NOMO-1 treated with dmso at 0.1 percent for 144 hours (cell line): ENCODE data around the gene INPP5A.
"Not testable (repeated sequence)": the region's sequence is repeated elsewhere in the genome, so short reads cannot be mapped to it uniquely, and the experiment has no call there.

Source experiments
- DNase-seq: peaks from one replicate; lab custom pipeline; 2025; ENCODE audit not compliant: unreplicated experiment; lab: John Stamatoyannopoulos, UW

Gene INPP5A

GRCh38 chr10:132537684-132538001 lies at the start of gene INPP5A:
TSS of gene INPP5A (plus strand) at chr10:132537787. CDS start at chr10:132538097, 310 bp downstream.
- no peak for DNase-seq

DNA sequence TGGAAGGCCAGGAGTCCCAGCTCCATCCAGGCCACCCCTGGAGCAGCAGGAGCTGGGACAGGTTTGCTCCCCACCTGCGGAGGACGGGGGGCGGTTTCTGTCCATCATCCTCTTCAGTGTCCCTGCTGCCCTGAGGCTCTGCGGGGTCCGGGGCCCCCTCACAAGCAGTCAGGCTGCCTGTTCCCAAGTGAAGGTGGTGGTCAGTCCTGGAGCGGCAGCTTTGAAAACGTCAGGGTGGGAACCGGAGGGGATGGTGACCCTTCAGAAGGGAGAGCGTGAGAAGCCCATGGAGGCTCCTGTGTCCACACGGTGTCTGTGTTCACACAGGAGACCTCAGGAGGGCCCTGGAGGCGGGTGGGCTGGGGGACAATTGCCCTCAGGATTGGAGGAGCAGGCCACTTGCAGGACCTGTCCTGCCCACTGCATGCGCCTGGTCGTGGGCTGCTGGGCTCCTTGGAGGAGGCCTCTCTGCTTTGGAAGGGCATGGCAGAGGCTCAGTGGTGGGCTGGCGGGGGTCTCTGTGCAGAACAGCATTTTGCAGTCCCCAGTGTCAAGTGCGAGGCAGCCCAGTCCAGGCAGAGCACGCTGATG lies 49.3 kb upstream of the INPP5A start:
- no peak for DNase-seq

- no peak for DNase-seq
Measured at GRCh38 chr10:132489053-132489703, 48.4 kb upstream of the INPP5A start.

GRCh38 chr10:132489704-132490534 lies 47.7 kb upstream of the INPP5A start:
- DNase-seq, result no peak

GRCh38 chr10:132491534-132491933 lies 46.1 kb upstream of the INPP5A start:
- not testable (repeated sequence) for DNase-seq

DNA sequence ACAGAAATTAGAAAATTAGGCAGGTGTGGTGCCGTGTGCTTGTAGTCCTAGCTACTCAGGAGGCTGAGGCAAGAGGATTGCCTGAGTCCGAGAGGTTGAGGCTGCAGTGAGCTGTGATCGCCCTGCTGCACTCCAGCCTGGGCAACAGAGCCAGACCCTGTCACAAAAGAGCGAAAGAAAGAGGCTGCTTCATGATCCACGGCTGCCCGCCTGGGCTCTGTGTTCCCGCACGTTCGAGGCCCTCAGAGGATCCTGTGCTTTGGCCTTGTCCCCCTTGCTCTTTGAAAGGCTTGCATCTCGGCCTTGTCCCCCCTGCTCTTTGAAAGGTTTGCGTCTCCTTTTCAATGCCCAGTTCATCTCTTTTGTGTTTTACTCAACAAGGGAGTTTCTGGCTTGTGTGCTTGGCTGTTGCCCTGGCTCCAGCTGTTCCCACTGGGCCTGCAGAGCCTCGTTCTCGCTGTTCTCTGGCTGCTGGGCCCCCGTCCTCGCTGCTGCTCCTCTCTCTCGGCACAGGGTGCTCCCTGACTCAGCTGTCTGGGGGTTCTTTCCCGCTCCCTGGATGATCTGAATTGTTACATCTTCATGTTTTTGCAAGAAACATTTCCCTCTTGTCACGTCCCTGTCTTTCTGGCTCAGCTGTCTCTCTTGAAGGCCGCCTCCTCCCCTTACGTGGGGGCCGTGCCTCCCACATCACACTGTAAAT lies 45.1 kb upstream of the INPP5A start:
- DNase-seq, result no peak

- DNase-seq, result no peak
Measured at GRCh38 chr10:132493246-132493755, 44.3 kb upstream of the INPP5A start.

GRCh38 chr10:132493756-132494290 lies 43.8 kb upstream of the INPP5A start:
- DNase-seq, result no peak

DNA sequence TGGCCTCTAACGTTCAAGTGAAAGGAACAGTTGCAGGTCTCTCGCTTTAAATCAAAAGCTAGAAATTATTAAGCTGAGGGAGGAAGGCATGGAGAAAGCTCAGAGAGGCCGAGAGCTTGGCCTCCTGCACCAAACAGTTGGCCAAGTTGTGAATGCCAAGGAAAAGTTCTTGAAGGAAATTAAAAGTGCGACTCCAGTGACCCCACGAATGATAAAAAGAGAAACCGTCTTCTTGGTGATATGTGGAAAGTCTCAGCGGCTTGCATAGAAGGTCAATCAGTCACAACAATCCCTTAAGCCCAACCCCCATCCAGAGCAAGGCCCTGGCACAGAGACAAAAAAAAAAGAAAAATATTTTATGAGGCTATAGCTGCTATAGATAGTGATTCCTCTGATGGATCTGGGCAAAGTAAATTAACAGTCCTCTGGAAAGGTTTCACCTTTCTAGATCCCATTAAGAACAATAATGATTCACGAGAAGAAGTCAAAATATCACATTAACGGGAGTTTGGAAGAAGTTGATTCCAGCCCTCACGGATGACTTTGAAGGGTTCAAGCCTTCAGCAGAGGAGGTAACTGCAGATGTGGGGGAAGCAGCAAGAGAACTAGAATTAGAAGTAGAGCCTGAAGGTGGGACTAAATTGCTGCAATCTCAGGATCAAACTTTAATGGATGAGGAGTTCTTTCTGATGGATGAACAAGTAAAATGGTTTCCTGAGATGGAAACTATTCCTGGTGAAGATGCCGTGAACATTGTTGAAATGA lies 42.5 kb upstream of the INPP5A start:
- no peak for DNase-seq

DNA sequence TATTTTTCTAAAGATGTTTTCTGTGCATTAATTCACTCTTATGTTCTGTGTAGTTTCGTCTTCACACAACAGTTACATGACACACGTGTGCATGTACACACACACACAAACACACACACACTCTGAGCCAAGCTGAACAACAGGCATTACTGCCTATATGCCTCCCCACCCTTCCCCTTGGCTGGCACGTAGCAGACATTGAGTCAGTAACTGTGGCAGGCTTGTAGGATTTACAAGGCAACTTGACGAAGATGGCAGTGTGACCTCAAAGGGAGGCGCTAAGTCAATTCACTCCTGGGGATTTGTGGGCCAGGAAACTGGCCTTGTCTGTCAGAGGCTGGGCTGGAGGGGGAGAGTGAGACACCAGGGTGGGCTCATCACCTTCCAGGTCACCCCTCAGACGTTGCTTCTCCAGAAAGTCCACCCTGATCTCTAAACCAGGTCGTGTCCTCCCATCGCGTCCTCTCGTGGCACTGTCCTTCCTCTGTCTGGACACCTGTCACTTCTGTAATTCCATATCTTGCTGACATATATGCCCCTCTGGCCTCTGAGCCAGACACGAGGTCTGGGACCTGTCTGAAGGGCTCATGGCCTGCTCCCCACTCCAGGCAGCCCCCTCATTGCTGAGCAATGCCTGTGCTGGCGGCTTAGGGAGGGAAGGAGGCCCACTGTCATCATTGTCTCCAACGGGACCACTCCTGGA lies 41.1 kb upstream of the INPP5A start:
- DNase-seq, result no peak

- DNase-seq, result peak; percentile 58
Measured at GRCh38 chr10:132497063-132497680, 40.4 kb upstream of the INPP5A start.

DNA sequence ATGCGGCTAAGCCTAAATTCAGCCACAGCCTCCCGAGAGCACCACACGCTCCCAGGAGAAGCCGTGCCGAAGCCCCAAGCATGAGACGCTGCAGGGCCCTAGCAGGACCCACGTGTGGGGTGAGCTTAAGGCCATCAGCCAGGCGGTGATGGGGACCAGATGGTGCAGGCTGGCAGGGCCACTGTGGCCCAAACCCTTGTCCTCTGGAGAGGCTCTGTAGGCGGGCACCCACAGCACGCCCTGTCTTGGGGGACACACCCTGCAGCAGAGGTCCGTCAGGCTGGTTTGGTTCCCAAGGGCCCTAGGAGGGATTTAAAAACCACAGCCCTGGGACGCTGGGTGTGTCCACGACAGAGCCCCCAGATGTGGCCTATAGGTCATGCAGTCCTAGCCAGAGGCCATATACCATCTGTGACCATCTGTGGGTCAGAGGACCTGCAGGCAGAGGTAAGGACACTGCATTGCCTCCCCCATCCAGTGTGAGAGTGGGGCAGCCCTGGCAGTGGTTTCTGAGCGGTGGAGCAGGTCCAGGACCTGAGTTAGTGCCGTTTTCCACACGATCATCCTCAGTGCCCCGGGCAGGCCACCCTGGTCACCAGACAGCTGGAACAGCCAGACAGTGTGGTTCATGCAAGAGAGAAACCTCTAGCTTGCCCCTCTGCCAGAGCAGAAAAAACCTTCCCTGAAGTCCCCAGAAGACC lies 39.6 kb upstream of the INPP5A start:
- no peak for DNase-seq

DNA sequence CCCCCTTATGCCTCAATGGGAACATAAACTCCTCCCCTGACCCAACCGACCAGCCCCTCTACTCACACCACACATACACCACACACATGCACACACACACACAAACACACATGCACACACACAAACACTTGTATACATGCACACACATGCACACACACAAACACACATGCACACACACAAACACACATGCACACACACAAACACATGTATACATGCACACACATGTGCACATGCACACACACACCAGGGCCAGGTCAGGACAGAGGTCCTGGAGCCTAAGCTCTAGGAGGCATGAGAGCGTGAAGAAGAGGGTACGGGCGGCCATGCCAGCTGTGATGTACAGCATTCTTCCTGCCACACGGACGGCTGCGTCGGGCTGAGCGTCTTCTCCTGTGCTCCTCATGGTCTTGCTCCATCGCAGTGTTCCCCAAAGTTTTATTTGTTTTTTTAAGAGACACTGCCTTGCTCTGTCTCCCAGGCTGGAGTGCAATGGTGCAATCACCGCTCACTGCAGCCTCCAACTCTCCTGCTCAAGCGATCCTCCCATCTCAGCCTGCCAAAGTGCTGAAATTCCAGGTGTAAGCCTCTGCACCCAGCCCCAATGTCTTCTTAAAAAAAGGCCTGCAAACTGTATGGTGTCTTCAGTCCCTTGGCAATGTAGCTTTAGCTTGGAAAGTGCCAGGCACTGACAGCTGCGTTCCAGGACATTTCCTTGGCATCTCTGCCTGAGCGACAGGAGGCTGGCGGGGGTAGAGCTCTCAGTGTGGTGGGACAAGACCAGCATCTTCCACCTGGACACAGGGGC lies 38.8 kb upstream of the INPP5A start:
- no peak for DNase-seq

GRCh38 chr10:132499367-132499685 lies 38.3 kb upstream of the INPP5A start:
- DNase-seq, result no peak

GRCh38 chr10:132500781-132501415 lies 36.7 kb upstream of the INPP5A start:
- no peak for DNase-seq

GRCh38 chr10:132502544-132503300 lies 34.9 kb upstream of the INPP5A start:
- no peak for DNase-seq
